SJCRH30 (cell line): ENCODE data around the gene CXCL14. TPM values are rescaled to one million over a fixed set of nuclear protein-coding genes. Genes with fewer than 3 reads are reported as not detected.
"Not testable (repeated sequence)": the region's sequence is repeated elsewhere in the genome, so short reads cannot be mapped to it uniquely, and the experiment has no call there.

Source experiments
- DNase-seq, 2 experiments: peaks; one replicate each; pipeline ENCODE4 v3.0.0-alpha.2; 2015 to 2020
- H3K27ac ChIP-seq: fragments of 250-450 bp; sonication (Bioruptor Pico); 2 replicates; pipeline ENCODE4 v1.5.1; 2020; ENCODE audit warnings: mild to moderate bottlenecking, moderate library complexity
- H3K27me3 ChIP-seq: fragments of 250-450 bp; sonication (Bioruptor Pico); 2 replicates; pipeline ENCODE4 v1.5.1; 2020; ENCODE audit warnings: mild to moderate bottlenecking, moderate library complexity
- H3K36me3 ChIP-seq: fragments of 250-450 bp; sonication (Bioruptor Pico); 2 replicates; pipeline ENCODE4 v1.5.1; 2020; ENCODE audit warnings: mild to moderate bottlenecking, moderate library complexity
- H3K4me1 ChIP-seq: fragments of 250-450 bp; sonication (Bioruptor Pico); 2 replicates; pipeline ENCODE4 v1.5.1; 2020; ENCODE audit warnings: mild to moderate bottlenecking, moderate library complexity
- H3K4me3 ChIP-seq: fragments of 250-450 bp; sonication (Bioruptor Pico); 2 replicates; pipeline ENCODE4 v1.5.1; 2020; ENCODE audit warnings: mild to moderate bottlenecking, moderate library complexity
- H3K9me3 ChIP-seq: fragments of 250-450 bp; sonication (Bioruptor Pico); replicated peaks from 2 replicates; pipeline ENCODE4 v1.5.1; 2020; ENCODE audit warnings: mild to moderate bottlenecking, moderate library complexity
- total RNA-seq: library from RNA; depleted of rRNA; stranded (reverse); fragments of >200 nt; shearing (Covaris generic); gene quantifications from 2 replicates; pipeline ENCODE4 v1.2.3, GENCODE V29; 2014; rRNA removed

The CXCL14 gene
- total RNA-seq, 1 experiment from 2014 or later = not detected

GRCh38 chr5:135535420-135535819, 43.4 kb downstream of the CXCL14 start:
- H3K36me3 ChIP-seq = no peaks in the 10 kb centered on the region
- no peak overlapping the region for H3K4me3 ChIP-seq
- H3K27me3 ChIP-seq = 0 out of 2 replicates have a peak, but pooled peaks cover 4% of the 10 kb centered on the region
- DNase-seq = no peak
- H3K4me1 ChIP-seq = no peaks in the 10 kb centered on the region
- H3K27ac ChIP-seq = no peak overlapping the region
- H3K9me3 ChIP-seq = no peaks in the 10 kb centered on the region

GRCh38 chr5:135534609-135535419, 44.0 kb downstream of the CXCL14 start:
- H3K27ac ChIP-seq = no peak overlapping the region
- H3K27me3 ChIP-seq = 0 out of 2 replicates have a peak, but pooled peaks cover 4% of the 10 kb centered on the region
- no peaks in the 10 kb centered on the region for H3K36me3 ChIP-seq
- DNase-seq = no peak
- no peak overlapping the region for H3K4me3 ChIP-seq
- no peaks in the 10 kb centered on the region for H3K9me3 ChIP-seq
- no peaks in the 10 kb centered on the region for H3K4me1 ChIP-seq

- H3K27ac ChIP-seq = no peak overlapping the region
- H3K9me3 ChIP-seq = no peaks in the 10 kb centered on the region
- H3K27me3 ChIP-seq = 0 out of 2 replicates have a peak, but pooled peaks cover 4% of the 10 kb centered on the region
- DNase-seq = peak in 1 of 2 experiments; percentile 15
- H3K36me3 ChIP-seq = no peaks in the 10 kb centered on the region
- no peak overlapping the region for H3K4me3 ChIP-seq
- no peaks in the 10 kb centered on the region for H3K4me1 ChIP-seq
These were observed 45.0 kb downstream of the CXCL14 start for GRCh38 chr5:135533794-135534193.

DNA sequence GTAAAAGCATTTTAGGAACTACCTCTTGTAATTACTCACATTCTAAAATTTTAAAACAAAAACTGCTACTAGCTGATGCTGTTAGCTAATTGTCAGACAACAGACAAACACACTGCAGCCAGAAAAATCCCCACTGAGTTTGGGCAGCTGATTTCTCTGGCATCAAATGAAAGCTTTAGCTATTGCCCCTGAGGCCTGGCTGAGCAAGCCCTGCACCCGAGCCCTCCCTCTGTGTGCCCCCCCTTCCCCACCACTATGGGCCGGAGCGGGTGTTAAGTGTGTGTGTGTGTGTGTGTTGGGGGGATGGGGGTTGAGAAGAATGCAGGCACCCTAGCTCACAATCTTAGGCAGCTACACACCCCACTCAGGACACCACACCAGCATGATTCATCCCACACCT, 45.5 kb downstream of the CXCL14 start:
- H3K36me3 ChIP-seq = no peaks in the 10 kb centered on the region
- no peak overlapping the region for H3K27ac ChIP-seq
- H3K4me1 ChIP-seq = no peaks in the 10 kb centered on the region
- H3K4me3 ChIP-seq = no peak overlapping the region
- 0 out of 2 replicates have a peak, but pooled peaks cover 4% of the 10 kb centered on the region for H3K27me3 ChIP-seq
- no peaks in the 10 kb centered on the region for H3K9me3 ChIP-seq
- peak in 1 of 2 experiments; percentile 25 for DNase-seq

DNA sequence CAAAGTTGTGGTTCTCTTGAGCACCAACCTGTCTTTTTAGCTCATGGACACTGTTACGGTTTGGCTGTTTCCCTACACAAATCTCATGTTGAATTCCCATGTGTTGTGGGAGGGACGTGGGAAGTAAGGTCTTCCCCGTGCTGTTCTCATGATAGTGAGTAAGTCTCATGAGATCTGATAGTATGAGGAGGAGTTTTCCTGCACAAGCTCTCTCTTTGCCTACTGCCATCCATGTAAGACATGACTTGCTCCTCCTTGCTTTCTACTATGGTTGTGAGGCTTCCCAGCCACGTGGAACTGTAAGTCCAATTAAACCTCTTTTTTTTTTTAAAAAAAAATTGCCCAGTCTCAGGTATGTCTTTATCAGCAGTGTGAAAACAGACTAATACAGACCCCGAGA, 49.2 kb downstream of the CXCL14 start:
- H3K27me3 ChIP-seq, DNase-seq, H3K4me1 ChIP-seq, H3K36me3 ChIP-seq, H3K4me3 ChIP-seq, H3K9me3 ChIP-seq, H3K27ac ChIP-seq: not testable (repeated sequence)

GRCh38 chr5:135526924-135527323, 51.9 kb downstream of the CXCL14 start:
- no peaks in the 10 kb centered on the region for H3K27me3 ChIP-seq

GRCh38 chr5:135521964-135522363, 56.8 kb downstream of the CXCL14 start:
- Histone ChIP-seq H3K4me1 (no peaks in the 10 kb centered on the region), H3K4me3 (no peak overlapping the region), H3K27me3 (no peaks in the 10 kb centered on the region; the same call in 1 of the 2 replicates), H3K27ac (no peak overlapping the region), H3K36me3 (no peaks in the 10 kb centered on the region), H3K9me3 (no peaks in the 10 kb centered on the region)
- DNase-seq = no peak

More at GRCh38 chr5:135526924-135527323, 51.9 kb downstream of the CXCL14 start:
- H3K4me3 ChIP-seq = no peak overlapping the region
- no peaks in the 10 kb centered on the region for H3K9me3 ChIP-seq
- no peak for DNase-seq
- no peaks in the 10 kb centered on the region for H3K36me3 ChIP-seq
- no peaks in the 10 kb centered on the region for H3K4me1 ChIP-seq
- H3K27ac ChIP-seq = no peak overlapping the region

Other genes with a start within 250 kb of the CXCL14 start
- gene MACROH2A1, start 179.8 kb downstream of the CXCL14 start, total RNA-seq = 243 and 248 TPM in 2 replicates
- gene DCANP1, start 131.6 kb downstream of the CXCL14 start, total RNA-seq = not detected in 2 replicates
- not detected in 2 replicates for gene TIFAB, start 126.6 kb downstream of the CXCL14 start, total RNA-seq
- not detected in 2 replicates for gene NEUROG1, start 43.0 kb downstream of the CXCL14 start, total RNA-seq